SKM-1 treated with dmso at 0.1 percent for 144 hours (cell line): ENCODE measurements around the gene CNNM1.

Experiments used
- DNase-seq: peaks from one replicate; lab custom pipeline; 2025; ENCODE audit not compliant: unreplicated experiment; lab: John Stamatoyannopoulos, UW

CNNM1 gene

DNA sequence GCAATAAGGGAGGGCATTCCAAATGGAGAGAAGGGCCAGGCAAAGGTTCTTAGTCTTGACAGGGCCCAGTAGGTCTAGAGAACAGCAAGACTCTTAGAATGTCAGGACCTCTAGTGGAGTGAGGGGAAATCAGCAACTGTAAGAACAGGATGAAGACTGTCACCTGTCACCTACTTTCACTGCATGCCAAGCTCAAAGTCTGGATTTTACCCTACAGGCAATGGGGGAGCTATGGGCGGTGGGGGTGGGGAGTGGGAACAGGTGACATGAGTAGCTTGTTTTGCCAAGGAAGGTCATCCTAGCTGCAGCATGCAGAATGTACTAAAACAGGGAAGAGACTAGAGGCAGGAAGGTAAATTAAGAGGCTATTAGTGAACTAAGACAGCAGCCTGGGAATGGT lies 82.9 kb downstream of the CNNM1 start:
- no peak for DNase-seq

- no peak for DNase-seq
These were observed 89.9 kb downstream of the CNNM1 start for GRCh38 chr10:99418910-99419624.

- DNase-seq = no peak
These were observed 90.5 kb downstream of the CNNM1 start for GRCh38 chr10:99419688-99420087.

- DNase-seq = no peak
These were observed 92.1 kb downstream of the CNNM1 start for GRCh38 chr10:99421233-99421739.

- no peak for DNase-seq
These were observed 93.5 kb downstream of the CNNM1 start for GRCh38 chr10:99422529-99423096.

DNA sequence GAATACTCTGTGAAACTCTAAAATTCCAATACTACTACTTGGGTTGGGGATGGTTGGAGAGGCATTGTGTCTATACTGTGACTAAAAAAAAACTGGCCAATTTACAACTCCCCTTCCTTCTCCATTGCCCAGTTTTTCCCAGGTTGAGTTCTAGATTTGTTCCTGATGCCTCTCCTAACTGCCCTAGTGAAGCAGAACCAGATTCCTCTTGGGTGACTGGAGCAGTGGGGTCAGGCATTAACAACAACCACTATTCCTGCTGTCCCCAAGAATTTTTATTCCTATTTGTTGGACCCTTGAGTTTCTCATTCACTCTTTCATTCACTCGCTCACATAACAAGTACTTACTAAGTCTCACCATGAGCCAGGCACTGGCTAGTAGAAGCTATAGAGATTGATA lies 95.5 kb downstream of the CNNM1 start:
- DNase-seq = no peak

DNA sequence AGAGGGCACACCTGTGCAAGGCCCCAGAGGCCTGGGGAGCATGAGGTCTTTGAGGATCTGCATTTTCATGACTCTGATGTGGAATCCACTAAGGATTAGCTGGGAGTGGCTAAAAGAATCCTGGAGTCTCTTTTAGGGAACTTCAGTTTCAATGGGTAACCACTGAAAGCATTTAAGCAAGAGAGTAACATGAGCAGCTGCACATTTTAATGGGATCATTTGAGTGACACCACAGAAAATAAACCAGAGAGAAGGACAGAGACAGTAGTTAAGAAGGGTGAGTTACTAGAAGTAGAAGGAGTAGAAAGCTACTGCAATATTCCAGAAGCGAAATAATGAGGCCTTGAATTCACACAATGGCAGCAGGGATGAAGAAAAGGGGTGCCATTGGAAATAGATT lies 96.0 kb downstream of the CNNM1 start:
- DNase-seq = no peak

DNA sequence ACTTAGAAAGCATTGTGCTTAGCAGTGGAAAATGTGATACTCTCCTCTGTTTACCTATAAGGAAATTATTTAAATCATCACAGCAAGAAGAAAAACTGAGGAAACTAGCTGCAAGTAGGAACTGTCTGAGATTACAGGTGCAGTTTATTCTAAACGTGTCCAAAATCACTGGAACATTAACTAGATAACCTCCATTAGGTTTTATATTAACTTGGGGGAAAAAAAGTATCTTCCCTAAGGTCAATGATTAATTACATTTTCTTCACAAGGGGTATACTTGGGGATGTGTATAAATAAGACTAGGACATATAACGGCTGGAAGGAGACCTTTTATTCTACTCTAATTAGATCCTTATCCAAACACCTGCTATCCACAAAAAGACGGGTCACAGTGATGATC lies 97.5 kb downstream of the CNNM1 start:
- DNase-seq = no peak

GRCh38 chr10:99427566-99428190 lies 98.5 kb downstream of the CNNM1 start:
- no peak for DNase-seq

- DNase-seq = no peak
These were observed 100.5 kb downstream of the CNNM1 start for GRCh38 chr10:99429517-99430095.

DNA sequence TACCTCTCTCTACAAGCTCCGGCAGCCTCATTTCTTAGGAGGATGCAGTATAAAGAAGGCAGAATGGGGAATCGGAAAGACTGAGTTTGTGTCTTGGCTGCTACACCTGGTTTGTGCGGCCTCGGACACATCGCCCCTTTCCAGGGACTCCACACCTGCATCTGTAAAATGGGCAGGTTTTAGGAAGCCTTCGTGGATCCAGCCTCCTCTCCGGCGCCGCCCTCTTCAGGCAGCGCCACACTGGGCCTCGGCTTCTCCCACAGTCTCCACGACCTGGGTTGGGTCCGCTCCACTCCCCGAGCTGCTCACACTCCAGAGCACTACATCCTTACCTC lies 100.9 kb downstream of the CNNM1 start:
- DNase-seq = no peak

DNA sequence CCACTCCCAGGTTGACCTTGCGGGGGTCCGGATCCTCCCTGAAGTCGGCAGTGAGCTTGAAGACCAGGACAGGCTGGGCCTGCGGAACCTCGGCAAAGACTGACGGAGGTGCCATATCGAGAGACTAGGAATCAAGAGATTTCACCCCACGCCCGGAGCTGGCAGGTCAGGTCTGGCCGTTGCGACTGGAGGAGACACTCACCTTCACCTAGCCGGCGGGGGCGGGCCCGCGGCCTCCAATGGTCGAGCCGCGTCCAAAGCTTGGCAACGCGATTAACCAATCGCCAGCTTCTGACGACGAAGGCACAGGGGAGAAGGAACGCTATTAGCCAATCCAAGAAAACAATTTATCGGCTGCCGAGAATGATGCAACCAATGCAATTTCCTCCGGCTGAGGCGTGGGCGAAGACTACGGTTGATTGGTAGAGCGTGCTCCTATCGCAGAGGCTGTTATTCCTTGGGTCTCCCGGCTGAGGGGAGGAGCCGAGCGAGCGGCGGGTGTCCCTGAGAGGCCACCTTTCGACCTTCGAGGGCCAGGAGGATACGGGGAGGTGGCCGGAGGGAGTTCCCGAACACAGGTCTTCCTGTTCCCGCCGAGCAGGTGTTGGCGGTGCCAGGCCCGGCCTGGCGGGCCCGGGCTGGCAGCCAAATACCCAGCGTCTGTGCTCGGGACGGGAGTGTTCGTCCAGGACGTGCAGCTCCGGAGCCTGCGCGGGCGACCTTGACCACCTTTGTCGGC lies 101.5 kb downstream of the CNNM1 start, which contains the start of gene GOT1:
Gene GOT1, minus strand, starts transcription at position 174 of the 739 bp plus-strand sequence. Its CDS starts 59 bp downstream, at position 115.
- DNase-seq = peak; percentile 99

DNA sequence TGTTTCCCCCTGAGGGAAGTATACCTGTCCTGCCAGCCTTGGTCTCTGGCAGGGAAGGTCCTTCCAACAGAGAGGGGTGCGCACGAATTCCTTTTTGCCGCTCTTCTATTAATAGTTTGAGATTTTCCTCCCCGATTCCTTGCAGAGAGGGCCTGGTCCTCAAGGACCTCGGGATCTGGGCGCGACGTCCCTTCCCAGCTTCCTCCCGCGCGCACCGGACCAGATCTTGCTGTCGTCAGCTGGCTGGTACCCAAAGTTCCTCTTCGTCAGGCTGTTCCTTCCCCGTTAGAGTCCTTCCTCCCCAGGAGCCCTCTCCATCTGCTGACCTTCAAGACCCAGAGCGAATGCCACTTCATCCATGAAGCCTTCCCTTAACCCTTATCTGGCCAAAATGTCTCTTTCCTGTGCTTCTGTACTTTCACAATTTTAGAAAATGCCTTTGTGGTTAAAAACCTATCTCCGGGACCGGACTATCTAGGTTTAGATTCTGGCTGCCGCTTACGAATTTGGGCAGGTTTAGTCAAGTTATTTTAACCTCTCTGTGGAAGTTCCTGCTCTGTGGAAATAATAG lies 102.1 kb downstream of the CNNM1 start:
- DNase-seq = peak; percentile 73

DNA sequence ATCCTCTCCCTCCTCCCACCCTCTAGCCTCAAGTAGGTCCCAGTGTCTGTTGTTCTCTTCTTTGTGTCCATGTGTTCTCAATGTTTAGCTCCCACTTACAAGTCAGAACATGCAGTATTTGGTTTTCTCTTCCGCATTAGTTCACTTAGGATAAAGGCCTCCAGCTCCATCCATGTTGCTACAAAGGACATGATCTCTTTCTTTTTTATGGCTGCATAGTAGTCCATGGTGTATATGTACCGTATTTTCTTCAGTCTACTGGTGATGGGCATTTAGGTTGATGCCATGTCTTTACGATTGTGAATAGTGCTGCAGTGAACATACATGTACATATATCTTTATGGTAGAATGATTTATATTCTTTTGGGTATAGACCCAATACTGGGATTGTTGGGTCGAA lies 102.9 kb downstream of the CNNM1 start:
- DNase-seq = no peak

DNA sequence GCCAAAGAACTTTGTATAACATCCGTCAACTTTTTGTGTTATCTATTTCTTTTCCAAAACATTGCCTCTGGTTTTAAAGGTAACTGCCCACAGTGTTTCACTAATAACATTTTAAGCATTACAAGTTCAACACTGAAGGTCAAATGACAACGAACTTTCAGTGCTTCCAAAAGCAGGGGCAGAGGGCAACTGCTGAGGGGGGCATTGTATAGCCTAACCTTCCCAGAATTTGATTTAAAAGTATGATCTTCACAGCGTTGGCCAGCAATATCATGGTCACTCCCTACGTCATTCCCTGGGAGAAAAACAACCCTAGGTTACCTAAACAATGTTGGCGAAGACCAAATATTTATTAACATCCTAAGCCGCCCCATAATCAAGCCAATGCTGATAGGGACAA lies 103.7 kb downstream of the CNNM1 start:
- no peak for DNase-seq

GRCh38 chr10:99433378-99434020 lies 104.3 kb downstream of the CNNM1 start:
- DNase-seq = no peak

- peak; percentile 61 for DNase-seq
These were observed 107.0 kb downstream of the CNNM1 start for GRCh38 chr10:99435986-99436638.

DNA sequence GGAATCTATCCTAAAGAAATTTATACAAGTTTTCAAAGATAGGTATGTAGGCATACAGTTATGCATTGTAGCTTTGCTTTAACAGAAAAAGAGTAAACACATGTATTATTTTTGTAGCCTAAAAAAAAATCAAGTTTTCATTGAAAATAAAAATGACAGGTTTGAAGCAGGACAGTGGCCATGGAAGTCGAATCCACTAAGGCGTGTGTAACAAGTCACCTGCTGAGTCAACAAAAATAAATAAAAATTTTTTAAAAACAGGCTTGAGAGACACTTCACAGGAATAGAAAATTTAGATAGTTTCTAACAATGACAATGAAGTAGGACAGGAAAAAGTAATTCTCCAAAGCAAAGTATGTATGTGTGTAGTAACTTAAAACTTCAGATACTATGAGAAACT lies 109.7 kb downstream of the CNNM1 start:
- DNase-seq = no peak

- DNase-seq = no peak
These were observed 113.2 kb downstream of the CNNM1 start for GRCh38 chr10:99442394-99442793.

DNA sequence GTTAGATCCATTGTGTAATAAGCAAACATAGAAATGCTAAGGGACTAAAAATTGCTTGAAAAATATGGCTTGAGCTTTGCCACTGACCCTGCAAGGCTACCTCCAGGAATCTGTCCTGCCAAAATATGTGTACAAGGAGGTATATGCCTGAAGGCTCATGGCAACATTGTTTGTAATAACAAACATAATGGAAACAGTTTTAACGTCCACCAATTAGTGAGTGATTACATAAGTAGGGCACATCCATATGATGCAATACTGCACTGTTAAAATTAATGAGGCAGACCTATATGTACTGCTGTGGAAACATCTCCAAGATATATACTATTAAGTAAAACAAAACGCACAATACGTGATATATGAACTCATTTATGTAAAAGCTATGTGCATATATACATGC lies 114.3 kb downstream of the CNNM1 start:
- no peak for DNase-seq
